BLaER1 treated with 17β-estradiol and CSF1 and Interleukin-3, amounts not matched to agents 10 nM and 100 nM (cell line): ENCODE data around the gene TMEM60.
A peak's percentile ranks its signal among the peaks of the same experiment; 100 is the strongest.

Experiments used
- H3K27ac ChIP-seq, 11 experiments: shearing (Covaris generic); formaldehyde crosslinking; 2 replicates each; pipeline ENCODE4 v1.8.1; 2022
- H3K27me3 ChIP-seq, 11 experiments: shearing (Covaris generic); formaldehyde crosslinking; 2 replicates each; pipeline ENCODE4 v1.8.1; 2022
- H3K36me3 ChIP-seq, 11 experiments: shearing (Covaris generic); formaldehyde crosslinking; 2 replicates each; pipeline ENCODE4 v1.8.1; 2022
- H3K4me1 ChIP-seq, 10 experiments: shearing (Covaris generic); formaldehyde crosslinking; 2 replicates each; pipeline ENCODE4 v1.8.1; 2022
- H3K4me2 ChIP-seq, 11 experiments: shearing (Covaris generic); formaldehyde crosslinking; 2 replicates each; pipeline ENCODE4 v1.8.1; 2022
- H3K4me3 ChIP-seq, 10 experiments: shearing (Covaris generic); formaldehyde crosslinking; 2 replicates each; pipeline ENCODE4 v1.8.1; 2022
- H3K9ac ChIP-seq, 11 experiments: shearing (Covaris generic); formaldehyde crosslinking; 2 replicates each; pipeline ENCODE4 v1.8.1; 2022
- H3K9me3 ChIP-seq, 11 experiments: shearing (Covaris generic); formaldehyde crosslinking; replicated peaks in 1 of 11; 2 replicates each; pipeline ENCODE4 v1.8.1; 2022
- H4K20me1 ChIP-seq, 11 experiments: shearing (Covaris generic); formaldehyde crosslinking; 2 replicates each; pipeline ENCODE4 v1.8.1; 2022
- Cebpa-rat ChIP-seq, 11 experiments: shearing (Covaris generic); IDR thresholded peaks; 2 replicates each; pipeline ENCODE4 v1.8.1; 2022

TMEM60 gene

DNA sequence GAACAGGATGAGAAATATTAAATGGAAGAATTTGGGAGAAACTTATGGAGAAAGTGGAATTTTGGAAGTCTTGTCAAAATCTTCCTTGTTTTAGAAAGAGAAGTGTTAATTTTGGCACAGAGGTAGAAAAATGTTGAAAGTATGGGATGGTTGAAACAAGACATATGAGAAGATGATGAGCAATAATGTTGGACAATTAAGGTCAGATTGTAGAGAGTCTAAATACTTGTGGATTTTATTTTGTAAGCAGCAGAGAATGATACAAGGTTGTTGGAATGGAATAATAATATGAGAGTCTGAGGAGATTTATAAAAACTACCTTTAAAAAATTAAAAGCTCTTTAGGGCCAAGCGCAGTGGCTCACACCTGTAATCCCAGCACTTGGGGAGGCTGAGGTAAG, 34.9 kb upstream of the TMEM60 start:
- no peak overlapping the region for H3K4me2 ChIP-seq
- no peak for TF ChIP-seq Cebpa-rat (IDR thresholded peaks at IDR 0.05)
- H3K9ac ChIP-seq, result no peak overlapping the region
- H3K4me3 ChIP-seq, result no peak overlapping the region
- peaks cover 0 to 18% (median 4%) of the 10 kb centered on the region in 11 experiments; a peak in 5 of 22 replicates for H3K36me3 ChIP-seq
- peaks cover 0 to 7% (median 0%) of the 10 kb centered on the region in 11 experiments; a peak in 2 of 22 replicates for H4K20me1 ChIP-seq
- H3K4me1 ChIP-seq, result peaks cover 0 to 49% (median 3%) of the 10 kb centered on the region in 10 experiments; a peak in 11 of 20 replicates
- H3K9me3 ChIP-seq, result peaks cover 0 to 9% (median 6%) of the 10 kb centered on the region in 11 experiments; a peak in 8 of 22 replicates
- no peaks in the 10 kb centered on the region for H3K27me3 ChIP-seq
- no peak overlapping the region for H3K27ac ChIP-seq

DNA sequence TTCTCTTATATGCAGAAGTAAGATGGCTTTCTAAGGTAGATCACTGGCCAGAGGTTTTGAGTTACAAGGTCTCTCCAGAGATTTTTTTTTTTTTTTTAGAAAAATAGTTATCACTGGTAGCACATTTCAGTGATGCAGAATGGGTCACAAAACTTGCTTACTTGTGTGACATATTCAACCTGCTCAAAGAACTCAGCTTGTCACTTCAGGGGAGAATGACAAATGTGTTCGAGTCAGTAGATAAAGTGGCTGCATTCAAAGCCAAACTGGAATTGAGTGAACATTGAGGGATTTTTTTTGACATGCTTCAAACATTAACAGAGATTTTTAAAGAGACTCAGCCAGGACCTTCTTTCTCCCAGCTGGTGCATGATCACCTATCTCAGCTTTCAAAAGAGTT, 33.7 kb upstream of the TMEM60 start:
- Histone ChIP-seq H3K9me3 (peaks cover 0 to 17% (median 6%) of the 10 kb centered on the region in 11 experiments; a peak in 13 of 22 replicates), H3K36me3 (peaks cover 0 to 18% (median 4%) of the 10 kb centered on the region in 11 experiments; a peak in 6 of 22 replicates), H3K27ac (no peak overlapping the region), H3K4me1 (peaks cover 0 to 58% (median 9%) of the 10 kb centered on the region in 10 experiments; a peak in 11 of 20 replicates), H3K4me3 (no peak overlapping the region), H3K9ac (no peak overlapping the region), H3K27me3 (no peaks in the 10 kb centered on the region), H4K20me1 (peaks cover 0 to 7% (median 0%) of the 10 kb centered on the region in 11 experiments; a peak in 2 of 22 replicates), H3K4me2 (0 out of 22 replicates have a peak overlapping the region, but pooled peaks of 2 of the 11 experiments have one; percentile 2 to 4)
- no peak for TF ChIP-seq Cebpa-rat (IDR thresholded peaks at IDR 0.05)

- Histone ChIP-seq H3K9me3 (peaks cover 4 to 21% (median 9%) of the 10 kb centered on the region in 11 experiments; a peak in 21 of 22 replicates), H3K27ac (no peak overlapping the region), H3K36me3 (peaks cover 0 to 18% (median 4%) of the 10 kb centered on the region in 11 experiments; a peak in 6 of 22 replicates), H3K27me3 (no peaks in the 10 kb centered on the region), H3K4me3 (no peak overlapping the region), H3K4me1 (peaks cover 0 to 58% (median 9%) of the 10 kb centered on the region in 10 experiments; a peak in 11 of 20 replicates), H4K20me1 (peaks cover 0 to 7% (median 0%) of the 10 kb centered on the region in 11 experiments; a peak in 2 of 22 replicates), H3K9ac (no peak overlapping the region), H3K4me2 (peak overlapping the region in 3 of 11 experiments; percentile 2 to 36 (median 4); a peak in 2 of 22 replicates)
- no peak for TF ChIP-seq Cebpa-rat (IDR thresholded peaks at IDR 0.05)
Observed at GRCh38 chr7:77831481-77831880, 33.2 kb upstream of the TMEM60 start.

DNA sequence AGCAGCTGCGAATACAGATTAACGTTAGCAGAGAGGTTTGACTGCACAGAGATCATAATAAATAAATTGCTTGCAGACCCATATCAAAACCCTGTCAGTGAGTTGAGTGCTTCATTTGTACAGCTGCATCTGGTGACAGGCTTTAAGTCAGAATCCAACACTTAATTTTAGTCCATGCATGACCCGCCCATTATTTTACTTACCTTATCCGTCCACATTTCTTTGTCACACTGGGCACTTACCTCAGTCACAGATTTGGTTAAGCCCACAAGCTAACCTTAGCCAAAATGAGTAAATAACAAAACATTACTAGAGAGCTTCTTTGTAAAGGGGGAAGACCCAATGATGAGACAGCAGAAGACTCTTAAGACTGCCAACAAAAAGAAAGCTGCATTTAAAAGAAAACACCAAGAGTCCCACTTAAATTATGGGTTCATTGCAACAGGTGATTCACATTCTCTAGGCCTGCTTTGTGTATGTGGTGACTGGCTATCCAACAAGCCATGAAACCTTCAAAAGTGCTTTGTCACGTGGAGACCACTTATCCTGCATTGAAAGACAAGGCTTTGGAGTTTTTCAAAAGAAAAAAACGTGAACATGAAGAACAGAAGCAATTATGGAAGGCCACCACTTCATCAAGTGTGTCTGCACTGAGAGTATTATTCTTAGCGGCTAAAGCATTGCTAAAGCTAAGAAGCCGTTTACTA, 32.6 kb upstream of the TMEM60 start:
- peak overlapping the region in 2 of 11 experiments; percentile 2 to 36; a peak in 2 of 22 replicates for H3K4me2 ChIP-seq
- no peak for TF ChIP-seq Cebpa-rat (IDR thresholded peaks at IDR 0.05)
- peaks cover 0 to 58% (median 9%) of the 10 kb centered on the region in 10 experiments; a peak in 11 of 20 replicates for H3K4me1 ChIP-seq
- no peak overlapping the region for H3K27ac ChIP-seq
- peaks cover 8 to 21% (median 12%) of the 10 kb centered on the region in 11 experiments; a peak in 21 of 22 replicates for H3K9me3 ChIP-seq
- H3K36me3 ChIP-seq, result peaks cover 0 to 12% (median 3%) of the 10 kb centered on the region in 11 experiments; a peak in 5 of 22 replicates
- no peak overlapping the region for H3K4me3 ChIP-seq
- H4K20me1 ChIP-seq, result peaks cover 0 to 7% (median 0%) of the 10 kb centered on the region in 11 experiments; a peak in 2 of 22 replicates
- no peaks in the 10 kb centered on the region for H3K27me3 ChIP-seq
- no peak overlapping the region for H3K9ac ChIP-seq

- no peak for TF ChIP-seq Cebpa-rat (IDR thresholded peaks at IDR 0.05)
- peak overlapping the region in 3 of 11 experiments; percentile 6 to 36 (median 20); a peak in 3 of 22 replicates for H3K4me2 ChIP-seq
- no peak overlapping the region for H3K27ac ChIP-seq
- no peak overlapping the region for H3K9ac ChIP-seq
- H3K9me3 ChIP-seq, result peaks cover 20 to 42% (median 28%) of the 10 kb centered on the region in 11 experiments
- H3K4me3 ChIP-seq, result no peak overlapping the region
- H3K27me3 ChIP-seq, result no peaks in the 10 kb centered on the region
- peaks cover 15 to 68% (median 24%) of the 10 kb centered on the region in 10 experiments for H3K4me1 ChIP-seq
- peaks cover 0 to 7% (median 0%) of the 10 kb centered on the region in 11 experiments; a peak in 2 of 22 replicates for H4K20me1 ChIP-seq
- H3K36me3 ChIP-seq, result peaks cover 0 to 9% (median 3%) of the 10 kb centered on the region in 11 experiments; a peak in 3 of 22 replicates
Observed at GRCh38 chr7:77827999-77828398, 29.8 kb upstream of the TMEM60 start.

- Histone ChIP-seq H3K36me3 (peaks cover 5 to 21% (median 13%) of the 10 kb centered on the region in 11 experiments; a peak in 20 of 22 replicates), H3K9ac (no peak overlapping the region), H3K9me3 (peaks cover 35 to 59% (median 43%) of the 10 kb centered on the region in 11 experiments), H3K4me3 (no peak overlapping the region), H4K20me1 (peaks cover 0 to 7% (median 0%) of the 10 kb centered on the region in 11 experiments; a peak in 2 of 22 replicates), H3K27ac (no peak overlapping the region), H3K4me2 (no peak overlapping the region), H3K4me1 (peaks cover 15 to 64% (median 24%) of the 10 kb centered on the region in 10 experiments), H3K27me3 (no peaks in the 10 kb centered on the region)
- no peak for TF ChIP-seq Cebpa-rat (IDR thresholded peaks at IDR 0.05)
Observed at GRCh38 chr7:77826300-77826699, 28.1 kb upstream of the TMEM60 start.

GRCh38 chr7:77825131-77825530, 26.9 kb upstream of the TMEM60 start:
- Histone ChIP-seq H3K4me3 (peak overlapping the region in 2 of 10 experiments; percentile 46 to 49; a peak in 2 of 20 replicates), H3K4me2 (peak overlapping the region in 7 of 11 experiments; percentile 48 to 88 (median 74); a peak in 14 of 22 replicates), H3K27ac (peak overlapping the region; percentile 56 to 92 (median 79); a peak in 19 of 22 replicates), H4K20me1 (0 out of 22 replicates have a peak, but pooled peaks cover 0 to under 1% (median 0%) of the 10 kb centered on the region in 11 experiments), H3K9ac (peak overlapping the region in 2 of 11 experiments; percentile 47 to 72; a peak in 5 of 22 replicates), H3K27me3 (no peaks in the 10 kb centered on the region), H3K36me3 (peaks cover 11 to 33% (median 23%) of the 10 kb centered on the region in 11 experiments; a peak in 21 of 22 replicates), H3K9me3 (peaks cover 47 to 71% (median 55%) of the 10 kb centered on the region in 11 experiments), H3K4me1 (peaks cover 15 to 53% (median 24%) of the 10 kb centered on the region in 10 experiments)
- TF ChIP-seq Cebpa-rat (IDR thresholded peaks at IDR 0.05), result no peak

DNA sequence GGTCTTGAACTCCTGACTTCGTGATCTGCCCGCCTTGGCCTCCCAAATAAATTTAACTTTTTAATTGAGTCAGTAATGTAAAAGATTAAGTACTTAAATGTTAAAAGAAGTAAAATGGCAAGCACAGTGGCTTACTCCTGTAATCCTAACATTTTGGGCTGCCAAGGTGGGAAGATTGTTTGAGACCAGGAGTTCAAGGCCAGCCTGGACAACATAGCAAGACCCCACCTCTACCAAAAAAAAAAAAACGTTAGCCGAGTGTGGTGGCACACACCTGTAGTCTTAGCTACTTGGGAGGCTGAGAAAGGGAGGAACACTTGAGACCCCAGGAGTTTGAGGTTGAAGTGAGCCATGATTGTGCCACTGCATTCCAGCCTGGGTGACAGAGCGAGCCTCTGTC, 26.4 kb upstream of the TMEM60 start:
- Histone ChIP-seq H3K4me1 (peaks cover 15 to 53% (median 24%) of the 10 kb centered on the region in 10 experiments), H3K4me3 (peak overlapping the region in 2 of 10 experiments; percentile 46 to 49; a peak in 2 of 20 replicates), H3K27ac (peak overlapping the region; percentile 56 to 92 (median 79); a peak in 20 of 22 replicates), H3K4me2 (peak overlapping the region; percentile 43 to 88 (median 63); a peak in 21 of 22 replicates), H3K9me3 (peaks cover 52 to 76% (median 60%) of the 10 kb centered on the region in 11 experiments), H3K27me3 (no peaks in the 10 kb centered on the region), H3K36me3 (peaks cover 16 to 38% (median 28%) of the 10 kb centered on the region in 11 experiments; a peak in 21 of 22 replicates), H3K9ac (peak overlapping the region in 7 of 11 experiments; percentile 7 to 72 (median 52); a peak in 9 of 22 replicates), H4K20me1 (no peaks in the 10 kb centered on the region)
- TF ChIP-seq Cebpa-rat (IDR thresholded peaks at IDR 0.05), result 0 out of 22 replicates have a peak, but pooled peaks of 1 of the 11 experiments have one; percentile 2
